ENCODE results near the gene PDZD7. TPM values are rescaled to one million over a fixed set of nuclear protein-coding genes. Genes with fewer than 3 reads are reported as not detected.

Gene PDZD7
- total RNA-seq, 1 donor from 2014 or later, result 0.29 TPM

- no peak for TF ChIP-seq CTCF (IDR thresholded peaks at IDR 0.05; ENCODE audit: unreplicated experiment)
- no peaks in the 10 kb centered on the region for H3K9me3 Mint-ChIP-seq (ENCODE audit: low read depth)
- peak within 1 kb of the TSS; percentile 96 for H3K4me3 Mint-ChIP-seq (ENCODE audit: low read depth)
- peaks cover 13% of the 10 kb centered on the region for H3K36me3 Mint-ChIP-seq (ENCODE audit: insufficient read depth)
- no peaks in the 10 kb centered on the region for H3K27me3 Mint-ChIP-seq
- H3K4me1 Mint-ChIP-seq (ENCODE audit: low read depth), result peaks cover 15% of the 10 kb centered on the region
- peak; percentile 59 for DNase-seq (ENCODE audit: low spot score, unreplicated experiment)
- H3K27ac Mint-ChIP-seq, result peak within 1 kb of the TSS; percentile 93
Observed at GRCh38 chr10:100986952-100987684, 43.8 kb downstream of the PDZD7 start, which contains the start of the genes MRPL43 and TWNK. TSS of gene MRPL43 (minus strand) at chr10:100987497. CDS start at chr10:100987443, 54 bp downstream. TSS of gene TWNK (plus strand) at chr10:100987543. CDS start at chr10:100988211, 668 bp downstream.

GRCh38 chr10:100986623-100986951, 44.3 kb downstream of the PDZD7 start:
- H3K9me3 Mint-ChIP-seq (ENCODE audit: low read depth), result no peaks in the 10 kb centered on the region
- peaks cover 15% of the 10 kb centered on the region for H3K36me3 Mint-ChIP-seq (ENCODE audit: insufficient read depth)
- peak overlapping the region; percentile 96 for H3K4me3 Mint-ChIP-seq (ENCODE audit: low read depth)
- DNase-seq (ENCODE audit: low spot score, unreplicated experiment), result no peak
- peaks cover 15% of the 10 kb centered on the region for H3K4me1 Mint-ChIP-seq (ENCODE audit: low read depth)
- no peaks in the 10 kb centered on the region for H3K27me3 Mint-ChIP-seq
- H3K27ac Mint-ChIP-seq, result peak overlapping the region; percentile 93
- TF ChIP-seq CTCF (IDR thresholded peaks at IDR 0.05; ENCODE audit: unreplicated experiment), result no peak

DNA sequence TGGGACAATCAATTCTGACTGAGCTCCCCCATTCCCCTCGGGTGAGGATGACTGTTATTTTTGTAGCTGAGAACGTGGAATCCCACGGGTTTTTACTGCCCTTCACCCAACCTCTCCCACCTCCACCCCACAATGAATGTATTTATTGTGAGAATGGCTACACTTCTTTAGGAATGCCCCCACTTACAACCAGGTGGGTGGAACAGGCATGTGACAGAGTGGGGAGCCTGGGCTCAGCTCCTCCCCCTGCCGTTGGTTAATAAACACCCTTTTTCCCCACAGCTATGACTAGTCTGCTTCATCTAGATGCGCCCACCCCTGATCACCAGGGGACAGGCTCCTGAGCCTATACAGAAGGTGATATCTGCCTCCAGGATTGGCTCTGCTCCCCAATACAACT, 45.6 kb downstream of the PDZD7 start:
- Mint-ChIP-seq H3K4me1 (ENCODE audit: low read depth) (peaks cover 15% of the 10 kb centered on the region), H3K27me3 (no peaks in the 10 kb centered on the region), H3K27ac (no peak overlapping the region), H3K36me3 (ENCODE audit: insufficient read depth) (peaks cover 12% of the 10 kb centered on the region), H3K9me3 (ENCODE audit: low read depth) (no peaks in the 10 kb centered on the region), H3K4me3 (ENCODE audit: low read depth) (peak overlapping the region; percentile 96)
- TF ChIP-seq CTCF (IDR thresholded peaks at IDR 0.05; ENCODE audit: unreplicated experiment), result no peak
- no peak for DNase-seq (ENCODE audit: low spot score, unreplicated experiment)

DNA sequence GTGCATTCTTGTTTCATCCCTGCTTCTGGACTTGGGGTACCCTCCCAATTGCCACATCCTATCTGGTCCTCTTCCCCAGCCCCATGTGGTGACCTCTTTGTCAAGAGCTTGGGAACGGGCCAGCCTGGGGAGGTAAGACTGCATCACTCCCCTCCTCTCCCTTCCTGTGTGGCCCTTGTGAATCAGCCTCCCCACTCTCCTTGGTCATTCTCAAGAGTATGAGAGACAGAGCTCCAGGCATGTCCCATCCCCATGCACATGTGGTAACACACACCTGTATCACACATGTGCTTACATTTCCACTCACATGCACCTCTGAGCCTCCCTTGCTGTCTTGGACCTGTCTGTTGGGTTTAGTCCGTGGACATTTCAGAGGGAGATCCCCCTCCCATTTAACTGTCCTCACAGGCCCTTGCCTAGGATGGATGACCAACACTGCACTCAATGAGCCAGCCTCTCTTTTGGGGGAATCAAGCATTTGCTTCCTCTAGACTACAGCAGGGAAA, 46.2 kb downstream of the PDZD7 start:
- H3K27ac Mint-ChIP-seq, result peak overlapping the region; percentile 43
- H3K9me3 Mint-ChIP-seq (ENCODE audit: low read depth), result no peaks in the 10 kb centered on the region
- peaks cover 14% of the 10 kb centered on the region for H3K36me3 Mint-ChIP-seq (ENCODE audit: insufficient read depth)
- no peak for TF ChIP-seq CTCF (IDR thresholded peaks at IDR 0.05; ENCODE audit: unreplicated experiment)
- no peak overlapping the region for H3K4me3 Mint-ChIP-seq (ENCODE audit: low read depth)
- no peak for DNase-seq (ENCODE audit: low spot score, unreplicated experiment)
- H3K4me1 Mint-ChIP-seq (ENCODE audit: low read depth), result peaks cover 15% of the 10 kb centered on the region
- no peaks in the 10 kb centered on the region for H3K27me3 Mint-ChIP-seq

DNA sequence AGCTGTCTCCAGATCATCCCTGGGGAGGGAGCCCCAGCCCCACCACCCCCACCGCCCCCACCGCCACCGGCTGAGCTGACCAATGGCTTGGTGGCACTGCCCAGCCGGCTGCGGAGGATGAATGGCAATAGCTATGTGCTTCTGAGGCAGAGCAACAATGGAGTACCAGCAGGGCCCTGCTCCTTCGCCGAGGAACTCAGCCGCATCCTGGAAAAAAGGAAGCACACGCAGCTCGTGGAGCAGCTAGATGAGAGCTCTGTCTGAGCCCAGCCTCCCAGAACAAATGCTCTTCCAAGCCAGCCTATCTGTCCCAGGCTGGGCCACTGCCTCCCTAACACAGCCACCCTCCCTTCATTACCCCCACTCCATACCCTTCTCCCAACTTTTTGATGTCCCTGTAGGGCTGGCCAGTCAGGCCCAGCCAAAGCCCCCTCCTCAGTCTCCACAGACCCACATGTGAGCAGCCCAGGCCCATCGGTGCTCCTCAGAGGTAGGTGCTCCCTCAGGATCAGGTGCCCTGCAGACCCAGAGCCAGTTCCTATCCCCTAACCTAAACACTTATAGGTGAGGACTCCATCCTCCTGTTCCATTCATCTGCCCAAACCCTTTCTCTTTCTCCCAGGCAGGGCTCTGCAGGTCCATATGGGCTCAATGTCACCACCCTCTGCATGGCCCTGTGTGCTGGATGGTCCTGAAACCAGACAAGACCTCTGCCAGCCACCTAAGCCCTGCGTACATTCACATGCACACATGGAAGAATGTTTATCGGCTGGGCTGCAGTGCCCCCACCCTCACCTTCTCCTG, 46.9 kb downstream of the PDZD7 start:
- no peak overlapping the region for H3K27ac Mint-ChIP-seq

More for the DNA sequence above, 46.9 kb downstream of the PDZD7 start:
- no peaks in the 10 kb centered on the region for H3K27me3 Mint-ChIP-seq
- no peak for TF ChIP-seq CTCF (IDR thresholded peaks at IDR 0.05; ENCODE audit: unreplicated experiment)
- H3K4me1 Mint-ChIP-seq (ENCODE audit: low read depth), result peaks cover 15% of the 10 kb centered on the region
- H3K4me3 Mint-ChIP-seq (ENCODE audit: low read depth), result no peak overlapping the region
- DNase-seq (ENCODE audit: low spot score, unreplicated experiment), result no peak
- peaks cover 14% of the 10 kb centered on the region for H3K36me3 Mint-ChIP-seq (ENCODE audit: insufficient read depth)
- no peaks in the 10 kb centered on the region for H3K9me3 Mint-ChIP-seq (ENCODE audit: low read depth)

Data from progenitor cell of endocrine pancreas (in vitro differentiated cells).